Thyroid gland (tissue), 4 donors: ENCODE results near the gene METTL26.

Experiments
- POLR2A ChIP-seq, 2 donors: fragments of 450-650 bp; IDR thresholded peaks; one replicate each; pipeline ENCODE4 v1.6.1; 2017; ENCODE audit warnings: antibody characterized with exemption in 2 of 2, mild to moderate bottlenecking in 2 of 2, moderate library complexity in 1 of 2
- TF ChIP-seq, protein P1 (sequence below), 6 experiments: fragments of 200-600 bp in 3 of 6; fragments of 450-650 bp in 3 of 6; sonication (generic) in 3 of 6; IDR thresholded peaks; one replicate each; pipeline ENCODE4 v1.5.1; 2016 to 2019; ENCODE audit warnings: antibody characterized with exemption in 6 of 6, mild to moderate bottlenecking in 2 of 6, inconsistent platforms in 1 of 6, moderate library complexity in 1 of 6

DNA sequence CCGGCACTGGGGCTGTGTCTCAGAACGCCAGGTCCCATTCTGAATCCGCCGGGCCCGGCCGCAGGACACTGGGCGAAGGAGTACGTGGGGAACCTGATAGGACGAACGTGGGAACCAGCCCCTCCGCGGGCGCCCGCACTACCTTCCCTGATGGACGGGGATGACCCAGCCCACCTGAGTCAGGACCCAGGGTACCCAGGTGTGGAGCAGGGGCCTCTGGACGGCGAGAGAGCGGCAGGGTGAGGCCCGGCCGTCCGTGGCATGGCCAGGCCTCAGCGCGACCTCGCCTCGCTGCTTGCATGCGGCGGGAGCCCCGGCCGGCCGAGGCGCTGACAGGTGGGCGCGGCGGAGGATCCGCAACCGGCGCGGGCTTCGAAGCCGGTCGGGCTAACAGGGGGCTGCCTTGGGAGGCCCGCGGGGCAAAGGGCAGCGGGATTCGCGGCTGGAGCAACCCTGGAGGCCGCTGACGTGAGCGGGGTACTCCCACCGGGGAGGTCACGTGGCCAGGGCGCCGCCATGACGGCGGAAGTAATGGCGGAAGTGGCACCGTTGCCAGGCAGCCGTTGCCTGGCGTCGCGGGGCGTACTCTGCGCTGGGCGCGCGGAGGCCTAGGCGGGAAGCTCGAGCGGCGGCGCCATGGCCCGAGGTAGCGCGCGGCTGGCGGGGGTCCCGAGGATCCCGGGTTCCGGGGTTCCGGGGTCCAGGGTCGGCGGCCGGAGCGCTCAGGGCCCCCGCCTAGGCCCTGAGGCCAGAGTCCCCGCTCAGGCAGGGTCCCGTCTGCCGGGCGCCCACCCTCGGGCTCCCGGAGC, 12.9 kb upstream of the METTL26 start, which contains the start of gene WDR90:
- TF ChIP-seq, protein P1, sequence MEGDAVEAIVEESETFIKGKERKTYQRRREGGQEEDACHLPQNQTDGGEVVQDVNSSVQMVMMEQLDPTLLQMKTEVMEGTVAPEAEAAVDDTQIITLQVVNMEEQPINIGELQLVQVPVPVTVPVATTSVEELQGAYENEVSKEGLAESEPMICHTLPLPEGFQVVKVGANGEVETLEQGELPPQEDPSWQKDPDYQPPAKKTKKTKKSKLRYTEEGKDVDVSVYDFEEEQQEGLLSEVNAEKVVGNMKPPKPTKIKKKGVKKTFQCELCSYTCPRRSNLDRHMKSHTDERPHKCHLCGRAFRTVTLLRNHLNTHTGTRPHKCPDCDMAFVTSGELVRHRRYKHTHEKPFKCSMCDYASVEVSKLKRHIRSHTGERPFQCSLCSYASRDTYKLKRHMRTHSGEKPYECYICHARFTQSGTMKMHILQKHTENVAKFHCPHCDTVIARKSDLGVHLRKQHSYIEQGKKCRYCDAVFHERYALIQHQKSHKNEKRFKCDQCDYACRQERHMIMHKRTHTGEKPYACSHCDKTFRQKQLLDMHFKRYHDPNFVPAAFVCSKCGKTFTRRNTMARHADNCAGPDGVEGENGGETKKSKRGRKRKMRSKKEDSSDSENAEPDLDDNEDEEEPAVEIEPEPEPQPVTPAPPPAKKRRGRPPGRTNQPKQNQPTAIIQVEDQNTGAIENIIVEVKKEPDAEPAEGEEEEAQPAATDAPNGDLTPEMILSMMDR (IDR thresholded peaks at IDR 0.05): no peak
- TF ChIP-seq POLR2A (IDR thresholded peaks at IDR 0.05): peak; percentile 8 to 56
